Measurements from ENCODE around the gene PDLIM1. TPM values are rescaled to one million over a fixed set of nuclear protein-coding genes. Genes with fewer than 3 reads are reported as not detected.
A peak's percentile ranks its signal among the peaks of the same experiment; 100 is the strongest.

PDLIM1 gene
- total and polyA plus RNA-seq, 2 experiments from 2014 or later: 111 to 233 TPM

DNA sequence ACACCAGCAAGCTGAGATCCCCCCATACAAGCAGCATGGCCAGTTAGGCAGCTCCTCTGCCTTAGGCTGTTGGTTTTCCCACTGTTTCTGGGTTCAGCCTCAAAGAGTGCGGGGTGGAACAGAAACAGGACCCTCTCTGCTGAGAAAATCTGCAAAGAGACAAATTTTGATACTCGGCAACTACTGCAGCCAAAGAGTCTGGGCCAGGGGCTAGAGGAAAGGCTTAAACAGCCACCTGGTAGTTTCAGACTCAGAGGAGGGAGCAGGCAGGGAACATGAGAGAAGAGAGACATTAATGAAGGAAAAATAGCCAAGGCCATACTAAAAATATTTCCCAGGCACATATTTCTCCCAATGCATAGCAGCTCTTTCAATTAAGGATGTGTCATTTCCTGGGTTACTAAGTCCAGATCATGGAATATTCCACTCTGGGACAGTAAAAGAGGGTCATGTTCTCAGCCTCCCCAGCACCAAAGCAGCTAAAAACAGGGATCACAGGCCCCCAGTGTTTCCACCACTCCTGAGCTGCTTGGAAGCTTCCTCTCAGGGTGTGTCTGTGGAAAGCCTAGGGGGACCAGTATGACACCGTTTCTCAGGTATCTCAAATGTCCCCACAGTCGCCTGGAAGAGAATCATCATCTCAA is 29.8 kb downstream of the PDLIM1 start:
- peak overlapping the region; percentile 79; the same call in 1 of the 2 replicates for H3K27ac Mint-ChIP-seq
- peaks cover 38% of the 10 kb centered on the region for H3K4me1 ChIP-seq (ENCODE audit: insufficient read depth)
- no peaks in the 10 kb centered on the region for H4K20me1 ChIP-seq (replicated peaks; ENCODE audit: insufficient read depth)
- H3K27ac ChIP-seq (ENCODE audit: low read depth): peak overlapping the region; percentile 45; the same call in 1 of the 2 replicates
- H3K36me3 ChIP-seq (ENCODE audit: insufficient read depth): peaks cover 35% of the 10 kb centered on the region
- H3K27me3 ChIP-seq (ENCODE audit: insufficient read depth): no peaks in the 10 kb centered on the region
- H3K36me3 Mint-ChIP-seq (ENCODE audit: low read depth): peaks cover 77% of the 10 kb centered on the region
- H3K9me3 Mint-ChIP-seq: peaks cover 12% of the 10 kb centered on the region; the same call in 2 of the 3 replicates
- no peak for ATAC-seq
- no peak overlapping the region for H3K4me3 Mint-ChIP-seq
- no peak for TF ChIP-seq EZH2 (IDR thresholded peaks at IDR 0.05; ENCODE audit: low read depth, unreplicated experiment)
- no peak for TF ChIP-seq CREB1 (CRISPR knock-in tag; IDR thresholded peaks at IDR 0.05; ENCODE audit: low read depth)
- TF ChIP-seq JUNB (IDR thresholded peaks at IDR 0.05; ENCODE audit: unreplicated experiment): no peak
- TF ChIP-seq ZNF114 (CRISPR knock-in tag; IDR thresholded peaks at IDR 0.05): no peak
- TF ChIP-seq, protein P1, sequence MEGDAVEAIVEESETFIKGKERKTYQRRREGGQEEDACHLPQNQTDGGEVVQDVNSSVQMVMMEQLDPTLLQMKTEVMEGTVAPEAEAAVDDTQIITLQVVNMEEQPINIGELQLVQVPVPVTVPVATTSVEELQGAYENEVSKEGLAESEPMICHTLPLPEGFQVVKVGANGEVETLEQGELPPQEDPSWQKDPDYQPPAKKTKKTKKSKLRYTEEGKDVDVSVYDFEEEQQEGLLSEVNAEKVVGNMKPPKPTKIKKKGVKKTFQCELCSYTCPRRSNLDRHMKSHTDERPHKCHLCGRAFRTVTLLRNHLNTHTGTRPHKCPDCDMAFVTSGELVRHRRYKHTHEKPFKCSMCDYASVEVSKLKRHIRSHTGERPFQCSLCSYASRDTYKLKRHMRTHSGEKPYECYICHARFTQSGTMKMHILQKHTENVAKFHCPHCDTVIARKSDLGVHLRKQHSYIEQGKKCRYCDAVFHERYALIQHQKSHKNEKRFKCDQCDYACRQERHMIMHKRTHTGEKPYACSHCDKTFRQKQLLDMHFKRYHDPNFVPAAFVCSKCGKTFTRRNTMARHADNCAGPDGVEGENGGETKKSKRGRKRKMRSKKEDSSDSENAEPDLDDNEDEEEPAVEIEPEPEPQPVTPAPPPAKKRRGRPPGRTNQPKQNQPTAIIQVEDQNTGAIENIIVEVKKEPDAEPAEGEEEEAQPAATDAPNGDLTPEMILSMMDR (conservative IDR thresholded peaks at IDR 0.05; ENCODE audit: low read depth in 2 of 2): no peak
- H3K9me2 ChIP-seq (ENCODE audit: insufficient read depth): no peaks in the 10 kb centered on the region
- no peak overlapping the region for H2AFZ ChIP-seq
- no peaks in the 10 kb centered on the region for H3F3A ChIP-seq (replicated peaks; ENCODE audit: low read depth)
- peaks cover 21% of the 10 kb centered on the region for H3K79me2 ChIP-seq (replicated peaks; ENCODE audit: insufficient read depth)
- peaks cover 9% of the 10 kb centered on the region for H3K27me3 Mint-ChIP-seq (ENCODE audit: insufficient read depth, low read depth, poor library complexity)
- H3K4me3 ChIP-seq: no peak overlapping the region
- DNase-seq (ENCODE audit: low spot score): no peak
- H3K4me2 ChIP-seq: no peak overlapping the region
- peaks cover 42% of the 10 kb centered on the region for H3K4me1 Mint-ChIP-seq

DNA sequence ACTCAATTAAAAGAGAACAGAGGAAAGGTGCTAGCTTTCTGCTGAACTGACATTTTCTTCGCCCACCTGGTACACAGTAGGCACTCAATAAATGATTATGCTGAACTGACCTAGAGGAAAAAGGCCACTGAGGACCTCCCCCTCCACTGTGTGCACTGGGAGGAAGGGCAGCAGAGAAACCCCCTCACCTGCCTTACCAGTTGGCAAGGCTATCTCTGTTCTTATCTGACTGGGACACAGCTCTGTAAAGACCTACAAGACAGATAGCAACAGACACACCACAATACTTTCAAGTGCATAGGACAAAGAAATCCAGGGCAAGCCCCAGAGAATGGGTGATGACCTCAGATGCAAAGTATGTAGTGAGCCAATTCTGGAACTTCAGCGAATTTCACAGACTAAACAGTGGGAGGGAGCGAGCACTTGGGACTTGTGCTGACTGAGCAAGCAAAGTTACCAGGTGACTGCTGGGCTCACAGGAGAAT is 30.4 kb downstream of the PDLIM1 start:
- no peak overlapping the region for H3K4me3 Mint-ChIP-seq
- Histone ChIP-seq H4K20me1 (replicated peaks; ENCODE audit: insufficient read depth) (no peaks in the 10 kb centered on the region), H3K4me3 (no peak overlapping the region), H3K27me3 (ENCODE audit: insufficient read depth) (no peaks in the 10 kb centered on the region), H3K4me2 (no peak overlapping the region), H3K27ac (ENCODE audit: low read depth) (peak overlapping the region; percentile 45; the same call in 1 of the 2 replicates), H3F3A (replicated peaks; ENCODE audit: low read depth) (no peaks in the 10 kb centered on the region), H2AFZ (no peak overlapping the region), H3K9me2 (ENCODE audit: insufficient read depth) (no peaks in the 10 kb centered on the region), H3K79me2 (replicated peaks; ENCODE audit: insufficient read depth) (peaks cover 26% of the 10 kb centered on the region), H3K36me3 (ENCODE audit: insufficient read depth) (peaks cover 35% of the 10 kb centered on the region), H3K4me1 (ENCODE audit: insufficient read depth) (peaks cover 33% of the 10 kb centered on the region)
- H3K27me3 Mint-ChIP-seq (ENCODE audit: insufficient read depth, low read depth, poor library complexity): peaks cover 9% of the 10 kb centered on the region
- H3K9me3 Mint-ChIP-seq: peaks cover 18% of the 10 kb centered on the region; the same call in 2 of the 3 replicates
- H3K27ac Mint-ChIP-seq: peak overlapping the region; percentile 79; the same call in 1 of the 2 replicates
- peaks cover 83% of the 10 kb centered on the region for H3K36me3 Mint-ChIP-seq (ENCODE audit: low read depth)
- H3K4me1 Mint-ChIP-seq: peaks cover 42% of the 10 kb centered on the region
- DNase-seq (ENCODE audit: low spot score) (no peak), ATAC-seq (no peak)
- no peak for TF ChIP-seq NANOG (IDR thresholded peaks at IDR 0.05; ENCODE audit: borderline replicate concordance)
- no peak for TF ChIP-seq EZH2phosphoT487 (IDR thresholded peaks at IDR 0.05; ENCODE audit: unreplicated experiment)
- TF ChIP-seq, protein P1 (conservative IDR thresholded peaks at IDR 0.05; ENCODE audit: low read depth in 2 of 2): no peak
- no peak for TF ChIP-seq EZH2 (IDR thresholded peaks at IDR 0.05; ENCODE audit: low read depth, unreplicated experiment)
- no peak for TF ChIP-seq ZNF114 (CRISPR knock-in tag; IDR thresholded peaks at IDR 0.05)
- TF ChIP-seq STAT1 (IDR thresholded peaks at IDR 0.05; ENCODE audit: unreplicated experiment): no peak
- TF ChIP-seq, protein P2, sequence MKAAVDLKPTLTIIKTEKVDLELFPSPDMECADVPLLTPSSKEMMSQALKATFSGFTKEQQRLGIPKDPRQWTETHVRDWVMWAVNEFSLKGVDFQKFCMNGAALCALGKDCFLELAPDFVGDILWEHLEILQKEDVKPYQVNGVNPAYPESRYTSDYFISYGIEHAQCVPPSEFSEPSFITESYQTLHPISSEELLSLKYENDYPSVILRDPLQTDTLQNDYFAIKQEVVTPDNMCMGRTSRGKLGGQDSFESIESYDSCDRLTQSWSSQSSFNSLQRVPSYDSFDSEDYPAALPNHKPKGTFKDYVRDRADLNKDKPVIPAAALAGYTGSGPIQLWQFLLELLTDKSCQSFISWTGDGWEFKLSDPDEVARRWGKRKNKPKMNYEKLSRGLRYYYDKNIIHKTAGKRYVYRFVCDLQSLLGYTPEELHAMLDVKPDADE (IDR thresholded peaks at IDR 0.05): no peak
- TF ChIP-seq, protein P3, sequence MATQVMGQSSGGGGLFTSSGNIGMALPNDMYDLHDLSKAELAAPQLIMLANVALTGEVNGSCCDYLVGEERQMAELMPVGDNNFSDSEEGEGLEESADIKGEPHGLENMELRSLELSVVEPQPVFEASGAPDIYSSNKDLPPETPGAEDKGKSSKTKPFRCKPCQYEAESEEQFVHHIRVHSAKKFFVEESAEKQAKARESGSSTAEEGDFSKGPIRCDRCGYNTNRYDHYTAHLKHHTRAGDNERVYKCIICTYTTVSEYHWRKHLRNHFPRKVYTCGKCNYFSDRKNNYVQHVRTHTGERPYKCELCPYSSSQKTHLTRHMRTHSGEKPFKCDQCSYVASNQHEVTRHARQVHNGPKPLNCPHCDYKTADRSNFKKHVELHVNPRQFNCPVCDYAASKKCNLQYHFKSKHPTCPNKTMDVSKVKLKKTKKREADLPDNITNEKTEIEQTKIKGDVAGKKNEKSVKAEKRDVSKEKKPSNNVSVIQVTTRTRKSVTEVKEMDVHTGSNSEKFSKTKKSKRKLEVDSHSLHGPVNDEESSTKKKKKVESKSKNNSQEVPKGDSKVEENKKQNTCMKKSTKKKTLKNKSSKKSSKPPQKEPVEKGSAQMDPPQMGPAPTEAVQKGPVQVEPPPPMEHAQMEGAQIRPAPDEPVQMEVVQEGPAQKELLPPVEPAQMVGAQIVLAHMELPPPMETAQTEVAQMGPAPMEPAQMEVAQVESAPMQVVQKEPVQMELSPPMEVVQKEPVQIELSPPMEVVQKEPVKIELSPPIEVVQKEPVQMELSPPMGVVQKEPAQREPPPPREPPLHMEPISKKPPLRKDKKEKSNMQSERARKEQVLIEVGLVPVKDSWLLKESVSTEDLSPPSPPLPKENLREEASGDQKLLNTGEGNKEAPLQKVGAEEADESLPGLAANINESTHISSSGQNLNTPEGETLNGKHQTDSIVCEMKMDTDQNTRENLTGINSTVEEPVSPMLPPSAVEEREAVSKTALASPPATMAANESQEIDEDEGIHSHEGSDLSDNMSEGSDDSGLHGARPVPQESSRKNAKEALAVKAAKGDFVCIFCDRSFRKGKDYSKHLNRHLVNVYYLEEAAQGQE (IDR thresholded peaks at IDR 0.05; ENCODE audit: unreplicated experiment): no peak
- no peak for TF ChIP-seq JUNB (IDR thresholded peaks at IDR 0.05; ENCODE audit: unreplicated experiment)
- TF ChIP-seq POLR2AphosphoS5 (IDR thresholded peaks at IDR 0.05; ENCODE audit: low read depth): no peak
- no peak for TF ChIP-seq ZNF331 (CRISPR knock-in tag; IDR thresholded peaks at IDR 0.05; ENCODE audit: low read depth)
